Right lung (tissue), 5 donors: ENCODE data around the gene F10. TPM values are rescaled to one million over a fixed set of nuclear protein-coding genes. Genes with fewer than 3 reads are reported as not detected.

ENCODE experiments used
- DNase-seq, 2 donors: peaks; one replicate each; pipeline ENCODE4 v3.0.0-alpha.2; 2013
- polyA plus RNA-seq, 5 donors: library from polyadenylated mRNA; unstranded; fragments of 120-200 nt; gene quantifications; one replicate each; pipeline versions ENCODE4 v1.2.1 to v1.2.3, GENCODE V29; 2013; ENCODE audit warnings: inconsistent platforms in 1 of 5, low replicate concordance in 1 of 5; ENCODE audit not compliant: insufficient read length in 5 of 5, insufficient read depth in 1 of 5

Gene F10
- polyA plus RNA-seq, 5 donors = 13.9 to 20.4 (median 14.5) TPM

- no peak for DNase-seq
Measured at GRCh38 chr13:113192902-113193301, 70.3 kb downstream of the F10 start.

- no peak for DNase-seq
Measured at GRCh38 chr13:113195360-113195759, 72.8 kb downstream of the F10 start.

GRCh38 chr13:113196970-113197737, 74.6 kb downstream of the F10 start:
- DNase-seq = no peak

Other genes with a start within 250 kb of the F10 start
- 10 to 100 TPM; 22.2 to 33.9 (median 29.1) TPM for gene MCF2L, start 153.6 kb upstream of the F10 start, polyA plus RNA-seq
- gene F7, start 17.0 kb upstream of the F10 start, polyA plus RNA-seq = 1 to 10 TPM in 2 of 5 donors, under 1 TPM in 3; 0.40 to 1.5 (median 0.89) TPM
- gene PROZ, start 35.8 kb downstream of the F10 start, polyA plus RNA-seq = under 1 TPM; 0.13 to 0.67 (median 0.42) TPM
- gene PCID2, start 85.9 kb downstream of the F10 start, polyA plus RNA-seq = 10 to 100 TPM; 54.3 to 85.0 (median 78.0) TPM
- 10 to 100 TPM; 72.9 to 92.7 (median 85.5) TPM for gene CUL4A, start 86.8 kb downstream of the F10 start, polyA plus RNA-seq
- gene LAMP1, start 174.4 kb downstream of the F10 start, polyA plus RNA-seq = 100 to 1,000 TPM in 3 of 5 donors, 10 to 100 TPM in 2; 91.6 to 127 (median 112) TPM
- 10 to 100 TPM in 1 of 5 donors, 1 to 10 TPM in 4; 4.9 to 11.1 (median 8.8) TPM for gene GRTP1, start 241.3 kb downstream of the F10 start, polyA plus RNA-seq